ENCODE data around the gene OPN3.

DNA sequence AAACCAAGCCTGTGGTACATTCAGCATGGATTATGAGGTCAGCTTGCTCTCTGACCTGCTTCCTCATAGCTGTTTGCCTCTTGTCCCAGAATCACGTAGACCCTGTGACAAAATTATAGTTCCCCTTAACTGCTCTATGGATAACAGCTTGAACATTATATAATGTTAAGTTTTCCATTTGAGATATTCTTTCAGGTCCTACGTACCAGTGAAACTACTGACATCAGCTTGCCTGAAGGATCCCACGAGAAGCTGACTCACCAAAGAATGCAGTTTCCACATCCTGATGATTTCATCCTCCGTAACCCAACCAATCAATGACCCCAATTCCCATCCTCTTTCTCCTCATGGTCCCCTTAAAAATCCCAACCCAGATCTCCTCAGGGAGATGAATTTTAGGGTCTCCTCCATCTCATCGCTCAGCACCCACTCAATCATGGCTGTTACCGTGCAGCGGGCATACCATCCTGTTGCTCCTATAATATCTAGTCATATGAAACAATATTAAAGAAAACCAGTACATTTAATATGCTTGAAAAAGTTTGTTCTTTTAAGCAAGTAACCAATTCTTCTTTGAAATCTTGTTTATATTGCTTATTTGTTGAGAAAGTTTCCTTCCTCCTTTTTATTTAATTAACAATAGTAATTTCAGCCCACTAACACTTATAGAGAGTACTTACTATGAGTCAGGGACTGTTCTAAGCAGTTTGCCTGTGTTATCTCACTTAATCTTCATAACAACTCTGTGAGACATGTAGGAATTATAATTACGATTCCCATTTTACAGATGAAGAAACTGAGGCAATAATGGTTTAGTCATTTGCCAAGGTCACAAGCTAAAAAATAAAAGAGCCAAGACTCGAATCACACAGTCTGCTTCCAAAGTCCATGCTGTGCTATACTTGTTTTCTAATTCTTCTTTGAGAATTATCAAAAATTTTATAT, 27.4 kb downstream of the OPN3 start:
- TF ChIP-seq, protein P1, sequence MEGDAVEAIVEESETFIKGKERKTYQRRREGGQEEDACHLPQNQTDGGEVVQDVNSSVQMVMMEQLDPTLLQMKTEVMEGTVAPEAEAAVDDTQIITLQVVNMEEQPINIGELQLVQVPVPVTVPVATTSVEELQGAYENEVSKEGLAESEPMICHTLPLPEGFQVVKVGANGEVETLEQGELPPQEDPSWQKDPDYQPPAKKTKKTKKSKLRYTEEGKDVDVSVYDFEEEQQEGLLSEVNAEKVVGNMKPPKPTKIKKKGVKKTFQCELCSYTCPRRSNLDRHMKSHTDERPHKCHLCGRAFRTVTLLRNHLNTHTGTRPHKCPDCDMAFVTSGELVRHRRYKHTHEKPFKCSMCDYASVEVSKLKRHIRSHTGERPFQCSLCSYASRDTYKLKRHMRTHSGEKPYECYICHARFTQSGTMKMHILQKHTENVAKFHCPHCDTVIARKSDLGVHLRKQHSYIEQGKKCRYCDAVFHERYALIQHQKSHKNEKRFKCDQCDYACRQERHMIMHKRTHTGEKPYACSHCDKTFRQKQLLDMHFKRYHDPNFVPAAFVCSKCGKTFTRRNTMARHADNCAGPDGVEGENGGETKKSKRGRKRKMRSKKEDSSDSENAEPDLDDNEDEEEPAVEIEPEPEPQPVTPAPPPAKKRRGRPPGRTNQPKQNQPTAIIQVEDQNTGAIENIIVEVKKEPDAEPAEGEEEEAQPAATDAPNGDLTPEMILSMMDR (IDR thresholded peaks at IDR 0.05), result no peak
- TF ChIP-seq EP300 (IDR thresholded peaks at IDR 0.05) (peak in 2 of 4 donors; percentile 5 to 86), POLR2A (IDR thresholded peaks at IDR 0.05) (no peak)

All from upper lobe of left lung (tissue), 4 donors.